HCT116 (cell line): ENCODE measurements around the gene CAT. TPM values are rescaled to one million over a fixed set of nuclear protein-coding genes. Genes with fewer than 3 reads are reported as not detected.

Experiments
- ATAC-seq: fragments of 200-7000 bp; cut with Tn5 transposase; 2 replicates; pipeline ENCODE4 v1.9.1; 2020; ENCODE audit warnings: mild to moderate bottlenecking, moderate library complexity
- BruUV-seq: library from RNA; stranded (reverse); fragments of 400-500 nt; replicated peaks from 2 replicates; lab custom pipeline; 2021; lab: Mats Ljungman, UMichigan
- CTCF ChIA-PET: fragments of 300-600 bp; sonication (Branson Sonifier 250); formaldehyde crosslinking; loops from one replicate; lab custom pipeline; 2021; ENCODE audit warnings: antibody characterized with exemption; lab: Charles Lee
- POLR2A ChIA-PET: fragments of 300-600, 350-600 bp; sonication (Branson Sonifier 250); formaldehyde crosslinking; loops from one replicate; lab custom pipeline; 2021; ENCODE audit warnings: antibody characterized with exemption; lab: Charles Lee
- RAD21 ChIA-PET, 2 experiments: fragments of 300-600 bp; sonication (Branson Sonifier 250); formaldehyde crosslinking; loops; one replicate each; lab custom pipeline; 2023; ENCODE audit warnings: low total read pairs in 2 of 2; ENCODE audit not compliant: uncharacterized antibody in 2 of 2, unreplicated experiment in 2 of 2, low non-redundant PET in 1 of 2; lab: Charles Lee
- DNase-seq: peaks from one replicate; pipeline ENCODE4 v3.0.0-alpha.2; 2010; ENCODE audit warnings: low read depth, low spot score
- H2AFZ ChIP-seq: fragments of 200-600 bp; shearing (Covaris generic), sonication (generic); 2 replicates; pipeline ENCODE4 v1.6.1; 2017; ENCODE audit warnings: low read depth, mixed run types, mixed read lengths, antibody characterized with exemption, low read length; ENCODE audit not compliant: poor library complexity, severe bottlenecking
- H3K27ac ChIP-seq: 2 replicates; pipeline ENCODE4 v1.5.1; 2012; ENCODE audit warnings: low read depth, low read length
- H3K27me3 ChIP-seq: fragments of 200-600 bp; sonication (generic); 2 replicates; pipeline ENCODE4 v1.6.1; 2016; ENCODE audit warnings: mixed run types, low read length, mixed read lengths; ENCODE audit not compliant: insufficient read depth
- H3K36me3 ChIP-seq, 2 experiments: fragments of 200-500 bp in 1 of 2; fragments of 200-600 bp in 1 of 2; sonication (Bioruptor generic) in 1 of 2; sonication (generic) in 1 of 2; 2 replicates each; pipeline versions ENCODE4 v1.5.1 to v1.6.1; 2014 to 2016; ENCODE audit warnings: low read length in 2 of 2, inconsistent platforms in 1 of 2, mixed read lengths in 1 of 2, mixed run types in 1 of 2; ENCODE audit not compliant: insufficient read depth in 2 of 2, control insufficient read depth in 1 of 2
- H3K4me1 ChIP-seq, 2 experiments: fragments of 200-600 bp in 1 of 2; sonication (generic) in 1 of 2; 2 replicates each; pipeline versions ENCODE4 v1.5.1 to v1.6.1; 2012 to 2017; ENCODE audit warnings: low read length in 2 of 2, inconsistent platforms in 1 of 2, mild to moderate bottlenecking in 1 of 2, mixed read lengths in 1 of 2, mixed run types in 1 of 2, moderate library complexity in 1 of 2; ENCODE audit not compliant: insufficient read depth in 2 of 2, control insufficient read depth in 1 of 2
- H3K4me2 ChIP-seq: fragments of 200-600 bp; sonication (generic); 2 replicates; pipeline ENCODE4 v1.6.1; 2017; ENCODE audit warnings: mixed run types, low read length, mixed read lengths
- H3K4me3 ChIP-seq, 2 experiments: fragments of 200-600 bp in 1 of 2; sonication (generic) in 1 of 2; replicated peaks in 1 of 2; 2 replicates each; pipeline ENCODE4 v1.5.1; 2011 to 2016; ENCODE audit warnings: low read length in 2 of 2, control low read depth in 1 of 2, low read depth in 1 of 2, mild to moderate bottlenecking in 1 of 2, mixed read lengths in 1 of 2, mixed run types in 1 of 2
- H3K79me2 ChIP-seq: fragments of 200-600 bp; sonication (generic); 2 replicates; pipeline ENCODE4 v1.6.1; 2017; ENCODE audit warnings: mild to moderate bottlenecking, mixed run types, low read length, moderate library complexity, mixed read lengths; ENCODE audit not compliant: insufficient read depth
- H3K9ac ChIP-seq: fragments of 200-600 bp; sonication (generic); 2 replicates; pipeline ENCODE4 v1.6.1; 2016; ENCODE audit warnings: low read length, mixed read lengths
- H3K9me2 ChIP-seq: fragments of 200-600 bp; sonication (generic), shearing (Covaris generic); 2 replicates; pipeline ENCODE4 v1.6.1; 2017; ENCODE audit warnings: mixed run types, mild to moderate bottlenecking, moderate library complexity; ENCODE audit not compliant: insufficient read depth
- H3K9me3 ChIP-seq, 2 experiments: fragments of 200-500 bp in 1 of 2; fragments of 200-600 bp in 1 of 2; sonication (Bioruptor generic) in 1 of 2; sonication (generic) in 1 of 2; 2 replicates each; pipeline ENCODE4 v1.6.1; 2014 to 2017; ENCODE audit warnings: low read length in 2 of 2, mixed read lengths in 2 of 2, inconsistent platforms in 1 of 2, low read depth in 1 of 2, mild to moderate bottlenecking in 1 of 2, mixed run types in 1 of 2, moderate library complexity in 1 of 2; ENCODE audit not compliant: control insufficient read depth in 1 of 2, insufficient read depth in 1 of 2
- H4K20me1 ChIP-seq: fragments of 200-600 bp; sonication (generic), shearing (Covaris generic); 2 replicates; pipeline ENCODE4 v1.6.1; 2017; ENCODE audit warnings: mixed run types, mild to moderate bottlenecking, moderate library complexity; ENCODE audit not compliant: insufficient read depth
- CBX3 ChIP-seq: IDR thresholded peaks from 2 replicates; pipeline ENCODE4 v1.6.1; 2012; ENCODE audit warnings: low read depth
- CEBPB ChIP-seq: IDR thresholded peaks from 2 replicates; pipeline ENCODE4 v1.6.1; 2012; ENCODE audit warnings: low read depth
- EGR1 ChIP-seq: IDR thresholded peaks from 2 replicates; pipeline ENCODE4 v1.6.1; 2012; ENCODE audit warnings: low read depth
- EZH2 ChIP-seq: fragments of 200-600 bp; sonication (generic); IDR thresholded peaks from 2 replicates; pipeline ENCODE4 v1.6.1; 2017; ENCODE audit warnings: antibody characterized with exemption, mixed run types
- SIN3A ChIP-seq: IDR thresholded peaks from 2 replicates; pipeline ENCODE4 v1.6.1; 2012; ENCODE audit warnings: low read depth
- YY1 ChIP-seq: IDR thresholded peaks from 2 replicates; pipeline ENCODE4 v1.6.1; 2011; ENCODE audit warnings: low read length, low read depth, moderate library complexity, mild to moderate bottlenecking; ENCODE audit not compliant: insufficient replicate concordance; ENCODE audit errors: extremely low read depth
- ZFX ChIP-seq: fragments of 450-650 bp; IDR thresholded peaks from 2 replicates; pipeline ENCODE4 v1.6.1; 2017
- intact Hi-C: fragments of 100-400 bp; cut with micrococcal nuclease; formaldehyde crosslinking; loops from 2 replicates; pipeline ENCODE4 v1.10.0; 2022
- total RNA-seq: library from RNA; stranded (reverse); gene quantifications from one replicate; pipeline ENCODE4 v1.2.1, GENCODE V29; 2021; ENCODE audit not compliant: unreplicated experiment
- TF ChIP-seq, protein P1 (sequence below): IDR thresholded peaks from 2 replicates; pipeline ENCODE4 v1.6.1; 2011; ENCODE audit warnings: mild to moderate bottlenecking, low read length, moderate library complexity; ENCODE audit not compliant: insufficient replicate concordance; ENCODE audit errors: extremely low read depth
- TF ChIP-seq, protein P2 (sequence below), 3 experiments: fragments of 200-600 bp in 1 of 3; sonication (generic) in 1 of 3; IDR thresholded peaks in 2 of 3; conservative IDR thresholded peaks in 1 of 3; 2 replicates each; pipeline ENCODE4 v1.5.1; 2012 to 2017; ENCODE audit warnings: low read depth in 2 of 3, low read length in 2 of 3, antibody characterized with exemption in 1 of 3, borderline replicate concordance in 1 of 3, control low read depth in 1 of 3, mild to moderate bottlenecking in 1 of 3, mixed read lengths in 1 of 3, mixed run types in 1 of 3, moderate library complexity in 1 of 3; ENCODE audit not compliant: insufficient read depth in 1 of 3

The CAT gene
- total RNA-seq, 1 experiment from 2014 or later: 50.9 TPM

DNA sequence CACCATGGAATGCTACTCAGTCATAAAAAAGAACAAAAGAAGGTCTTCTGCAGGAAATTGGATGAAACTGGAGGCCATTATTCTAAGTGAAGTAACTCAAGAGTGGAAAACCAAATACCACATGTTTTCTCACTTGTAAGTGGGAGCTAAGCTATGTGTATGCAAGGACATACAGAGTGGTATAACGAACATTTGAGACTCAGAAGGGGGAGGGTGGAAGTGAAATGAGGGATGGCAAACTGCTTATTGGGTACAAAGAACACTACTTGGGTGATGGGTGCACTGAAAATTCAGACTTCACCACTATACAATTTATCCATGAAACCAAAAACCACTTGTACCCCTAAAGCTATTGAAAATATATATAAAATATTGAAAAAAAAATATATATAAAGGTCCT, 13.4 kb upstream of the CAT start:
- Histone ChIP-seq H3K79me2 (no peaks in the 10 kb centered on the region), H3K27ac (no peak overlapping the region), H3K36me3 (no peaks in the 10 kb centered on the region), H3K4me3 (no peak overlapping the region), H3K4me2 (no peak overlapping the region), H3K9me2 (no peaks in the 10 kb centered on the region), H3K27me3 (no peaks in the 10 kb centered on the region), H3K4me1 (peaks cover 0 to 4% of the 10 kb centered on the region in 2 experiments; a peak in 1 of 4 replicates), H2AFZ (no peak overlapping the region), H4K20me1 (no peaks in the 10 kb centered on the region), H3K9ac (no peak overlapping the region), H3K9me3 (no peaks in the 10 kb centered on the region)
- DNase-seq (no peak), ATAC-seq (no peak)
- TF ChIP-seq EZH2: no peak
- TF ChIP-seq, protein P1, sequence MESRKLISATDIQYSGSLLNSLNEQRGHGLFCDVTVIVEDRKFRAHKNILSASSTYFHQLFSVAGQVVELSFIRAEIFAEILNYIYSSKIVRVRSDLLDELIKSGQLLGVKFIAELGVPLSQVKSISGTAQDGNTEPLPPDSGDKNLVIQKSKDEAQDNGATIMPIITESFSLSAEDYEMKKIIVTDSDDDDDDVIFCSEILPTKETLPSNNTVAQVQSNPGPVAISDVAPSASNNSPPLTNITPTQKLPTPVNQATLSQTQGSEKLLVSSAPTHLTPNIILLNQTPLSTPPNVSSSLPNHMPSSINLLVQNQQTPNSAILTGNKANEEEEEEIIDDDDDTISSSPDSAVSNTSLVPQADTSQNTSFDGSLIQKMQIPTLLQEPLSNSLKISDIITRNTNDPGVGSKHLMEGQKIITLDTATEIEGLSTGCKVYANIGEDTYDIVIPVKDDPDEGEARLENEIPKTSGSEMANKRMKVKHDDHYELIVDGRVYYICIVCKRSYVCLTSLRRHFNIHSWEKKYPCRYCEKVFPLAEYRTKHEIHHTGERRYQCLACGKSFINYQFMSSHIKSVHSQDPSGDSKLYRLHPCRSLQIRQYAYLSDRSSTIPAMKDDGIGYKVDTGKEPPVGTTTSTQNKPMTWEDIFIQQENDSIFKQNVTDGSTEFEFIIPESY: no peak
- no peak for TF ChIP-seq EGR1
- TF ChIP-seq, protein P2, sequence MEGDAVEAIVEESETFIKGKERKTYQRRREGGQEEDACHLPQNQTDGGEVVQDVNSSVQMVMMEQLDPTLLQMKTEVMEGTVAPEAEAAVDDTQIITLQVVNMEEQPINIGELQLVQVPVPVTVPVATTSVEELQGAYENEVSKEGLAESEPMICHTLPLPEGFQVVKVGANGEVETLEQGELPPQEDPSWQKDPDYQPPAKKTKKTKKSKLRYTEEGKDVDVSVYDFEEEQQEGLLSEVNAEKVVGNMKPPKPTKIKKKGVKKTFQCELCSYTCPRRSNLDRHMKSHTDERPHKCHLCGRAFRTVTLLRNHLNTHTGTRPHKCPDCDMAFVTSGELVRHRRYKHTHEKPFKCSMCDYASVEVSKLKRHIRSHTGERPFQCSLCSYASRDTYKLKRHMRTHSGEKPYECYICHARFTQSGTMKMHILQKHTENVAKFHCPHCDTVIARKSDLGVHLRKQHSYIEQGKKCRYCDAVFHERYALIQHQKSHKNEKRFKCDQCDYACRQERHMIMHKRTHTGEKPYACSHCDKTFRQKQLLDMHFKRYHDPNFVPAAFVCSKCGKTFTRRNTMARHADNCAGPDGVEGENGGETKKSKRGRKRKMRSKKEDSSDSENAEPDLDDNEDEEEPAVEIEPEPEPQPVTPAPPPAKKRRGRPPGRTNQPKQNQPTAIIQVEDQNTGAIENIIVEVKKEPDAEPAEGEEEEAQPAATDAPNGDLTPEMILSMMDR (IDR thresholded peaks at IDR 0.05 in 2 of 3, conservative IDR thresholded peaks at IDR 0.05 in 1 of 3; ENCODE audit: borderline replicate concordance in 1 of 3, insufficient read depth in 1 of 3, low read depth in 2 of 3, low read length in 2 of 3): no peak
- no peak for TF ChIP-seq YY1
- TF ChIP-seq CBX3: no peak
- no peak for TF ChIP-seq SIN3A
- no peak for TF ChIP-seq CEBPB
- TF ChIP-seq ZFX: no peak
- intact Hi-C loops: no loop called here
- ChIA-PET CTCF (no interaction called here), POLR2A (no interaction called here), RAD21 (no interaction called here)
- BruUV-seq: no TSS peak
